ENCODE measurements around the gene UTP18. TPM values are rescaled to one million over a fixed set of nuclear protein-coding genes. Genes with fewer than 3 reads are reported as not detected.
"Not testable (repeated sequence)": the region's sequence is repeated elsewhere in the genome, so short reads cannot be mapped to it uniquely, and the experiment has no call there.

The UTP18 gene
- total RNA-seq, 6 experiments from 2014 or later, result 24.7 to 38.5 (median 35.2) TPM

DNA sequence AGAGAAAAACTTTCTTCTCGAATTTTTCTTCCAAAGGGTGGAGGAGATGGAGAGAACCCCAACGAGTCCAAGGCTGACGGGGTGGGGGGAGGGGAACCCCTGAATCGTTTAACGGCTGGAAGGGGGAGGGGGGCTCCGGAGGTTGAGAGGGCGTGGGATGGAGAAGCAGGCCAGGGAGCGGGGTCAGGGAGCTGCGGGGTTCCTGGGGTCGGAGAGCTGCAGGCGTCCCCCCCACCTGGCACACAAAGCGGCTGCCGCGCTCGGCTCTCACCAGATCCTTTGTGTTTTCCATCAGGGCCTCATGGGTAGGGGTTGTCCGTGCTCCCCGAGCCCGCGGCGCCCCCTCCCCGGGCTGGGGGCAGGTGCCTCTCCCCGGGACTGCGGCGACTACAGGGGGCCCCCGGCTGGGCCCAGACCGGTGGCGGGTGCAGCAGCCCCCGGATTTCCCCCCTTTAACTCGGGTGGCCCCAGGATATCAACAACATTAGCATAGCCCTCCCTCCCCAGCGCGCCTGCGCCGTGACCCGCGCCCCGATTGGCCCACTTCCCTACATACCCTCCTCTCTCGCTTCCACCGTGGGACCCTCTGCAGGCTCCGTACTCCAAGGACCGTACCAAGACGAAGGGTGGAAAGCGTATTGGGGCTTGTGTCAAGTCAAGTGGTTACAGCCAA, 646 bp upstream of the UTP18 start, which contains the start of gene MBTD1:
Gene MBTD1 (minus strand): TSS at position 486 of the 673 bp plus-strand sequence. CDS start 34,888 bp downstream, outside the sequence.
- H3K4me3 Mint-ChIP-seq, result peak within 1 kb of the TSS; percentile 93
- peaks cover 1% of the 10 kb centered on the region for H3K27me3 Mint-ChIP-seq (ENCODE audit: insufficient read depth)
- TF ChIP-seq, protein P1, sequence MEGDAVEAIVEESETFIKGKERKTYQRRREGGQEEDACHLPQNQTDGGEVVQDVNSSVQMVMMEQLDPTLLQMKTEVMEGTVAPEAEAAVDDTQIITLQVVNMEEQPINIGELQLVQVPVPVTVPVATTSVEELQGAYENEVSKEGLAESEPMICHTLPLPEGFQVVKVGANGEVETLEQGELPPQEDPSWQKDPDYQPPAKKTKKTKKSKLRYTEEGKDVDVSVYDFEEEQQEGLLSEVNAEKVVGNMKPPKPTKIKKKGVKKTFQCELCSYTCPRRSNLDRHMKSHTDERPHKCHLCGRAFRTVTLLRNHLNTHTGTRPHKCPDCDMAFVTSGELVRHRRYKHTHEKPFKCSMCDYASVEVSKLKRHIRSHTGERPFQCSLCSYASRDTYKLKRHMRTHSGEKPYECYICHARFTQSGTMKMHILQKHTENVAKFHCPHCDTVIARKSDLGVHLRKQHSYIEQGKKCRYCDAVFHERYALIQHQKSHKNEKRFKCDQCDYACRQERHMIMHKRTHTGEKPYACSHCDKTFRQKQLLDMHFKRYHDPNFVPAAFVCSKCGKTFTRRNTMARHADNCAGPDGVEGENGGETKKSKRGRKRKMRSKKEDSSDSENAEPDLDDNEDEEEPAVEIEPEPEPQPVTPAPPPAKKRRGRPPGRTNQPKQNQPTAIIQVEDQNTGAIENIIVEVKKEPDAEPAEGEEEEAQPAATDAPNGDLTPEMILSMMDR (IDR thresholded peaks at IDR 0.05), result no peak
- no peaks in the 10 kb centered on the region for H3K9me3 Mint-ChIP-seq
- H3K4me1 Mint-ChIP-seq (ENCODE audit: low read depth), result peaks cover 66% of the 10 kb centered on the region
- peaks cover 32% of the 10 kb centered on the region for H3K36me3 Mint-ChIP-seq (ENCODE audit: low read depth)
- H3K27ac Mint-ChIP-seq, result peak within 1 kb of the TSS; percentile 99
- peak; percentile 90 for DNase-seq

DNA sequence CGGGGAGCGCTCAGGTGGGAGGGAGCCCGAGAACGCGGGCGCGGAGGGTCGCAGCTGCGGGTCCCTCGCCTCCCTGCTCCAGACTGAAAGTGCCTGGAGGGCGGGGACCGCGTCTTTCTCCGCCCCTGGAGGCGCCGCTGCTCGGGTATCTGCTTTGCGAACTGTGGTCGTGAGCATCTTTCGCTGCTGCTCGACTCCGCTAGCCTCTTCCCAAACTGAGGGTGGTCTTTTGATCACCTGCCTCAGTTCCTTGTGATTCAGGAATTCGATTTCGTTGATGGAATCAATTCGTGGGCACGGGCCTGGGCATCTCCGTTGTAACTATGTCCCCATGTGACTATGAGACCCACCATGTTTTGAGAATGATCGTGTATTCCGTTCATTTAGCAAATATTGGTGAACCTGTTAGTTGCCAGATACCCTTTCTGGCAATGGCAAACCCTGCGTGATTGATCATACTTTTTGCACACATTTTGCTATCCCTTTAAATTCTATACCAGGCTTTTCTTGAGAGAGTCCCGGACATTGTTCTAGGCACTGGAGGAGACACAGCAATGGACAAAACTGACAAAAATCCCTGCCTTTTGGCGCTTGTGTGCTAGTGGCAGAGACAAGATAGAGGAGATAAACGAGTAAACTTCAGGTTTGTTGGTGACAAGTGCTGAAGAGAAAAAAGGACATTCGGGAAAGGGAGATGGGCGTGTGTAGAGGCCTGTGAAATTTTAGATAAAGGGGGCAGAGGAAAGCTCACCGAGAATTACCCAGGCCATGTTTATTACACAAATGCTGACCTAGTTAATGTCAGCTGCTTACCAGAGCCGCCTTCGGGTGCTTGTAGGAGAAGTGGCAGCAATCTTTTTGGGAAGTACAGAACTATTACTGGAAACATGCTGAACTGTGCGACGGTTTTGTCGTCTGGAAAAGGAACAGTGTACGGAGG, 948 bp downstream of the UTP18 start:
- H3K27ac Mint-ChIP-seq, result peak overlapping the region; percentile 99
- peaks cover 35% of the 10 kb centered on the region for H3K36me3 Mint-ChIP-seq (ENCODE audit: low read depth)
- DNase-seq, result no peak

DNA sequence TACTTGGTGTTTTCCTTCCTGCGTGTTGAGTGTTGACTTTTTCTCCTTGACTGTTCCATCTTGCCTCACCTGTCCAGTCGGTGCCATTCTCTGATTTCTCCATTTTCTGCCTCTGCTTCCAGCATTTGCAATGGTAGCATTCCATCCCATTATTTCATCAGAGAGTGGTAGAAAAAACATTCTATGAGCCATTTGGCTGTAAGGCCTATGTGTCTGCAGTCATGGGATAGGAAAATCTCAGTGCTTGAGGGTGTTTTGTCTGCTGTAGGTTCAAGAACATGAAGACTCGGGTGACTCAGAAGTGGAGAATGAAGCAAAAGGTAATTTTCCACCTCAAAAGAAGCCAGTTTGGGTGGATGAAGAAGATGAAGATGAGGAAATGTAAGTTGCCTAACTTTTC, 2.7 kb downstream of the UTP18 start:
- H3K9me3 Mint-ChIP-seq, result no peaks in the 10 kb centered on the region
- peak overlapping the region; percentile 79 for H3K4me3 Mint-ChIP-seq
- peaks cover 45% of the 10 kb centered on the region for H3K4me1 Mint-ChIP-seq (ENCODE audit: low read depth)
- peak; percentile 58 for DNase-seq
- TF ChIP-seq, protein P1 (IDR thresholded peaks at IDR 0.05), result no peak
- peak overlapping the region; percentile 84 for H3K27ac Mint-ChIP-seq
- peaks cover 1% of the 10 kb centered on the region for H3K27me3 Mint-ChIP-seq (ENCODE audit: insufficient read depth)
- peaks cover 43% of the 10 kb centered on the region for H3K36me3 Mint-ChIP-seq (ENCODE audit: low read depth)

More for the DNA sequence above, 948 bp downstream of the UTP18 start:
- Mint-ChIP-seq H3K4me1 (ENCODE audit: low read depth) (peaks cover 62% of the 10 kb centered on the region), H3K4me3 (peak overlapping the region; percentile 93), H3K9me3 (no peaks in the 10 kb centered on the region), H3K27me3 (ENCODE audit: insufficient read depth) (peaks cover 1% of the 10 kb centered on the region)
- TF ChIP-seq, protein P1 (IDR thresholded peaks at IDR 0.05), result no peak

DNA sequence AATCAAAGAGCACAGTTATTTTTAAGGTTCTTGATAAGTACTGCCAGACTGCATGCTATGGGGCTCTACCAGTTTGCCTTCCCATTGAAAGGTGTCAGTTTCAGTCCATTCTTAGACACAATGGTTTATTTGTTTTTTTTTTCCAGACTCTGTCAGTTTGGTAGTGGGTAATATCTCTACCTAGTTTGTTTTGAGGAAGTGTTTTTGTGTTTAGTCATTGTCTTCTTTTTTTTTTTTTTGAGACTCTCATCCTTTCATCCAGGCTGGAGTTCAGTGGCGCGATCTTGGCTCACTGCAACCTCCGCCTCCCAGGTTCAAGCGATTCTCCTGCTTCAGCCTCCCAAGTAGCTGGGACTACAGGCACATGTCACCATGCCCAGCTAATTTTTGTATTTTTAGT, 4.1 kb downstream of the UTP18 start:
- H3K4me1 Mint-ChIP-seq (ENCODE audit: low read depth), result peaks cover 32% of the 10 kb centered on the region
- not testable (repeated sequence) for H3K27me3 Mint-ChIP-seq (ENCODE audit: insufficient read depth); DNase-seq; H3K4me3 Mint-ChIP-seq; H3K9me3 Mint-ChIP-seq
- H3K36me3 Mint-ChIP-seq (ENCODE audit: low read depth), result peaks cover 54% of the 10 kb centered on the region
- H3K27ac Mint-ChIP-seq, result peak overlapping the region; percentile 53; the same call in 1 of the 2 replicates

DNA sequence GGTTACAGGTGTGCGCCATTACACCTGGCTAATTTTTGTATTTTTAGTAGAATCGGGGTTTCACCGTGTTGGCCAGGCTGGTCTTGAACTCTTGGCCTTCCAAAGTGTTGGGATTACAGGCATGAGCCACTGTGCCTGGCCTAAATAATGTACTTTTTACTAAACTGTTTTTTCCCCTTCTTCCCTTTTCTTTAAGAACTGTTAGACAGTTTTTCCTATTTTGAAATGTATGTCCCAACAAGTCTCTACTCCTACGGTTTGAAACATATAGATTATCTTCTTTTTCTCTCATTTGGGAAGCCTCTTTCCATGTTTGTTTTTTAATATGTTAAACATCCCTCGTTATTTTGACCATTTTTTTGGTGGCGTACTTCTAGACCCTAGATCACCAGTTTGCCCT, 9.6 kb downstream of the UTP18 start:
- Mint-ChIP-seq H3K27me3 (ENCODE audit: insufficient read depth) (no peaks in the 10 kb centered on the region; the same call in 1 of the 2 replicates), H3K4me1 (ENCODE audit: low read depth) (peaks cover 16% of the 10 kb centered on the region), H3K9me3 (no peaks in the 10 kb centered on the region), H3K27ac (no peak overlapping the region), H3K36me3 (ENCODE audit: low read depth) (peaks cover 62% of the 10 kb centered on the region), H3K4me3 (no peak overlapping the region)
- TF ChIP-seq, protein P1 (IDR thresholded peaks at IDR 0.05), result no peak
- no peak for DNase-seq

Data from HFFc6 (cell line).